ENCODE results near the gene CLK1. TPM values are rescaled to one million over a fixed set of nuclear protein-coding genes. Genes with fewer than 3 reads are reported as not detected.
A peak's percentile ranks its signal among the peaks of the same experiment; 100 is the strongest.

The CLK1 gene
- polyA plus RNA-seq, 2 of the 4 experiments (the other 2 are of a cell fraction): 35.5 to 88.3 TPM

- ATAC-seq (no peak), DNase-seq (ENCODE audit: low read depth in 1 of 2, low spot score in 1 of 2) (no peak), FAIRE-seq (no peak)
- no peak for TF ChIP-seq NPAS2 (CRISPR knock-in tag; IDR thresholded peaks at IDR 0.05; ENCODE audit: borderline replicate concordance)
- TF ChIP-seq GATA3 (IDR thresholded peaks at IDR 0.05; ENCODE audit: borderline replicate concordance): no peak
- no peak for TF ChIP-seq MAZ (IDR thresholded peaks at IDR 0.05; ENCODE audit: borderline replicate concordance, low read depth, low read length)
- TF ChIP-seq HEYL (CRISPR knock-in tag; IDR thresholded peaks at IDR 0.05): no peak
- TF ChIP-seq PHF8 (IDR thresholded peaks at IDR 0.05; ENCODE audit: borderline replicate concordance, low read depth): no peak
- TF ChIP-seq CTCF (IDR thresholded peaks at IDR 0.05): no peak
- no peak for TF ChIP-seq JUNB (IDR thresholded peaks at IDR 0.05)
- Histone ChIP-seq H3K4me3 (no peak overlapping the region), H3K27ac (no peak overlapping the region), H3K9me3 (no peaks in the 10 kb centered on the region), H3K4me2 (no peak overlapping the region), H3K4me1 (peaks cover 11% of the 10 kb centered on the region)
- ChIA-PET POLR2A (interaction anchor here (0.6 to 2.6 kb wide), 3 partner anchors 20 to 121 kb away, joined by 3 to 12 read pairs (median 3); partner anchors contain the start of genes NIF3L1 and PPIL3), CTCF (interaction anchor here (0.9 kb wide), 1 partner anchor 156 kb away, joined by 4 read pairs; no protein-coding TSS in a partner anchor)
- 92% methylated on average over 2 of the region's 2 CpGs for WGBS (ENCODE audit: missing lambda C conversion rate)
These were observed 4.6 kb upstream of the CLK1 start for GRCh38 chr2:200869014-200869413.

- peaks cover 44% of the 10 kb centered on the region for H3K4me1 ChIP-seq
- peak overlapping the region; percentile 77 for H3K4me3 ChIP-seq
- peak overlapping the region; percentile 90 for H3K4me2 ChIP-seq
- DNase-seq (ENCODE audit: low read depth in 1 of 2, low spot score in 1 of 2): peak in 1 of 2 experiments; percentile 39
- H3K9me3 ChIP-seq: no peaks in the 10 kb centered on the region
- WGBS (ENCODE audit: missing lambda C conversion rate): 1% methylated on average over 19 of the region's 19 CpGs
- TF ChIP-seq CHD2 (IDR thresholded peaks at IDR 0.05; ENCODE audit: low read length, partially characterized antibody): no peak
- no peak for FAIRE-seq
- peak; percentile 5 to 30; a peak in 5 of 6 replicates for ATAC-seq
- ChIA-PET POLR2A (interaction anchor here (0.6 to 2.4 kb wide), 19 partner anchors 8 to 286 kb away, joined by 3 to 27 read pairs (median 6); partner anchors contain the start of genes BZW1, NIF3L1 and PPIL3), CTCF (interaction anchor here (0.6 to 2.1 kb wide), 9 partner anchors 9 to 368 kb away, joined by 3 to 12 read pairs (median 3); no protein-coding TSS in a partner anchor)
- H3K27ac ChIP-seq: peak overlapping the region; percentile 91 to 97
These were observed 679 bp downstream of the CLK1 start for GRCh38 chr2:200863782-200864175.

GRCh38 chr2:200862532-200863000 lies 1.9 kb downstream of the CLK1 start:
- Histone ChIP-seq H3K4me2 (peak overlapping the region; percentile 90), H3K4me1 (peaks cover 44% of the 10 kb centered on the region), H3K27ac (peak overlapping the region; percentile 91 to 97), H3K4me3 (peak overlapping the region; percentile 77), H3K9me3 (no peaks in the 10 kb centered on the region)
- DNase-seq (ENCODE audit: low read depth in 1 of 2, low spot score in 1 of 2) (peak in 1 of 2 experiments; percentile 63), ATAC-seq (peak in 1 of 2 experiments; percentile 9; a peak in 1 of 6 replicates), FAIRE-seq (no peak)
- CTCF ChIA-PET: no interaction called here
- POLR2A ChIA-PET: no interaction called here
- TF ChIP-seq HOXB13 (CRISPR knock-in tag; IDR thresholded peaks at IDR 0.05; ENCODE audit: low read depth) (no peak), BHLHE40 (IDR thresholded peaks at IDR 0.05; ENCODE audit: low read depth, low read length) (peak; percentile 7; the same call in 1 of the 2 replicates), JUNB (IDR thresholded peaks at IDR 0.05) (no peak), PHF8 (IDR thresholded peaks at IDR 0.05; ENCODE audit: borderline replicate concordance, low read depth) (0 out of 2 replicates have a peak, but pooled peaks have one; percentile 14), NR3C1 (IDR thresholded peaks at IDR 0.05) (no peak), BCL3 (IDR thresholded peaks at IDR 0.05) (no peak)
- WGBS (ENCODE audit: missing lambda C conversion rate): 2% methylated on average over 13 of the region's 13 CpGs

- Histone ChIP-seq H3K9me3 (no peaks in the 10 kb centered on the region), H3K27ac (peak overlapping the region in 1 of 2 experiments; percentile 97; a peak in 2 of 6 replicates), H3K4me3 (peak overlapping the region; percentile 77), H3K4me2 (peak overlapping the region; percentile 90), H3K4me1 (peaks cover 39% of the 10 kb centered on the region)
- no peak for TF ChIP-seq BHLHE40 (IDR thresholded peaks at IDR 0.05; ENCODE audit: low read depth, low read length)
- TF ChIP-seq SREBF2 (IDR thresholded peaks at IDR 0.05): no peak
- no peak for TF ChIP-seq CTCF (IDR thresholded peaks at IDR 0.05)
- no peak for TF ChIP-seq MAX (IDR thresholded peaks at IDR 0.05)
- no peak for TF ChIP-seq NFE2L2 (conservative IDR thresholded peaks at IDR 0.05; ENCODE audit: low read length)
- no peak for TF ChIP-seq E2F6 (IDR thresholded peaks at IDR 0.05; ENCODE audit: borderline replicate concordance, low read depth)
- TF ChIP-seq KDM5A (IDR thresholded peaks at IDR 0.05): no peak
- no peak for TF ChIP-seq NPAS2 (CRISPR knock-in tag; IDR thresholded peaks at IDR 0.05; ENCODE audit: borderline replicate concordance)
- CTCF ChIA-PET: interaction anchor here (1.0 kb wide), 1 partner anchor 148 kb away, joined by 3 read pairs; no protein-coding TSS in a partner anchor
- POLR2A ChIA-PET: no interaction called here
- 70% methylated on average over 4 of the region's 4 CpGs for WGBS (ENCODE audit: missing lambda C conversion rate)
- FAIRE-seq: no peak
- DNase-seq (ENCODE audit: low read depth in 1 of 2, low spot score in 1 of 2): no peak
- no peak for ATAC-seq
These were observed 2.8 kb downstream of the CLK1 start for GRCh38 chr2:200861617-200862155.
